Measurements from ENCODE around the gene C11orf68. TPM values are rescaled to one million over a fixed set of nuclear protein-coding genes. Genes with fewer than 3 reads are reported as not detected.
A peak's percentile ranks its signal among the peaks of the same experiment; 100 is the strongest.

C11orf68 gene
- total RNA-seq, 4 donors from 2014 or later: 20.8 to 30.7 (median 23.9) TPM

GRCh38 chr11:65915101-65915820, 3.6 kb downstream of the C11orf68 start:
- DNase-seq: peak in 1 of 2 donors; percentile 25
- peak overlapping the region; percentile 86 to 98 (median 93) for H3K27ac ChIP-seq
- in situ Hi-C loops (cut with MboI; ENCODE audit: low sequenced_read_pairs in 4 of 4) (no loop called here), intact Hi-C loops (cut with DNase I; ENCODE audit: low total_unique reads) (loop anchor here (1.0 to 10.0 kb wide), 6 partner anchors 14 to 903 kb away; partner anchors contain the start of genes ARL2, CCDC85B, FOSL1 and SLC29A2)
- peak in 1 of 2 donors; percentile 2 for ATAC-seq
- peaks cover 45 to 48% of the 10 kb centered on the region in 2 donors for H3K4me1 ChIP-seq
- H3K27me3 ChIP-seq: peaks cover 0 to 4% (median 3%) of the 10 kb centered on the region in 3 donors
- no peak for TF ChIP-seq POLR2A (IDR thresholded peaks at IDR 0.05)
- H3K4me3 ChIP-seq: peak overlapping the region in 1 of 4 donors; percentile 17
- no peaks in the 10 kb centered on the region for H3K36me3 ChIP-seq
- H3K9me3 ChIP-seq: no peaks in the 10 kb centered on the region

GRCh38 chr11:65912845-65913244, 6.0 kb downstream of the C11orf68 start:
- Histone ChIP-seq H3K4me3 (no peak overlapping the region), H3K9me3 (no peaks in the 10 kb centered on the region), H3K4me1 (peaks cover 36 to 41% of the 10 kb centered on the region in 2 donors), H3K27ac (no peak overlapping the region), H3K36me3 (no peaks in the 10 kb centered on the region), H3K27me3 (peaks cover 0 to 6% (median 3%) of the 10 kb centered on the region in 3 donors)
- no peak for DNase-seq
- TF ChIP-seq POLR2A (IDR thresholded peaks at IDR 0.05) (no peak), CTCF (IDR thresholded peaks at IDR 0.05 in 4 of 5, conservative IDR thresholded peaks at IDR 0.05 in 1 of 5) (no peak)
- ATAC-seq: no peak
- intact Hi-C loops (cut with DNase I; ENCODE audit: low total_unique reads): loop anchor here (10.0 kb wide), 1 partner anchor 462 kb away; the partner anchor contains the start of gene SLC29A2
- in situ Hi-C loops (cut with MboI; ENCODE audit: low sequenced_read_pairs in 4 of 4): no loop called here

GRCh38 chr11:65911682-65912568, 6.9 kb downstream of the C11orf68 start:
- H3K4me1 ChIP-seq: peaks cover 26 to 32% of the 10 kb centered on the region in 2 donors
- ATAC-seq (no peak), DNase-seq (peak in 1 of 2 donors; percentile 46)
- no peaks in the 10 kb centered on the region for H3K9me3 ChIP-seq
- peaks cover 0 to 6% (median 3%) of the 10 kb centered on the region in 3 donors for H3K27me3 ChIP-seq
- H3K27ac ChIP-seq: peak overlapping the region in 2 of 4 donors; percentile 8 to 38
- H3K4me3 ChIP-seq: no peak overlapping the region
- TF ChIP-seq POLR2A (IDR thresholded peaks at IDR 0.05) (peak in 1 of 2 donors; percentile 11), CTCF (IDR thresholded peaks at IDR 0.05 in 4 of 5, conservative IDR thresholded peaks at IDR 0.05 in 1 of 5) (peak in 4 of 5 experiments; percentile 17 to 40 (median 27))
- intact Hi-C loops (cut with DNase I; ENCODE audit: low total_unique reads) (loop anchor here (10.0 kb wide), 1 partner anchor 463 kb away; the partner anchor contains the start of gene SLC29A2), in situ Hi-C loops (cut with MboI; ENCODE audit: low sequenced_read_pairs in 4 of 4) (no loop called here)
- no peaks in the 10 kb centered on the region for H3K36me3 ChIP-seq

- Histone ChIP-seq H3K27ac (no peak overlapping the region), H3K27me3 (peaks cover 0 to 6% (median 3%) of the 10 kb centered on the region in 3 donors), H3K4me1 (peaks cover 4 to 7% of the 10 kb centered on the region in 2 donors), H3K9me3 (no peaks in the 10 kb centered on the region), H3K36me3 (no peaks in the 10 kb centered on the region), H3K4me3 (no peak overlapping the region)
- in situ Hi-C loops (cut with MboI; ENCODE audit: low sequenced_read_pairs in 4 of 4): no loop called here
- ATAC-seq (no peak), DNase-seq (no peak)
- TF ChIP-seq CTCF (IDR thresholded peaks at IDR 0.05 in 4 of 5, conservative IDR thresholded peaks at IDR 0.05 in 1 of 5) (no peak), POLR2A (IDR thresholded peaks at IDR 0.05) (no peak)
- intact Hi-C loops (cut with DNase I; ENCODE audit: low total_unique reads): no loop called here
Measured at GRCh38 chr11:65907878-65908277, 11.0 kb downstream of the C11orf68 start.
